Measurements from ENCODE around the gene SEMA3F. TPM values are rescaled to one million over a fixed set of nuclear protein-coding genes. Genes with fewer than 3 reads are reported as not detected.
A peak's percentile ranks its signal among the peaks of the same experiment; 100 is the strongest.

SEMA3F gene
- total RNA-seq, 3 donors from 2014 or later (not counting 1 experiment from before 2014, with no cell fraction given), result 0.16 to 1.1 (median 0.78) TPM

GRCh38 chr3:50192689-50193141 is 37.6 kb downstream of the SEMA3F start:
- Histone ChIP-seq H3K4me1 (ENCODE audit: control insufficient read depth, insufficient read depth, low read length) (peaks cover 21% of the 10 kb centered on the region), H3K9me3 (ENCODE audit: control insufficient read depth, insufficient read depth, low read length) (no peaks in the 10 kb centered on the region), H3K27ac (ENCODE audit: low read length) (no peak overlapping the region), H3K36me3 (ENCODE audit: control insufficient read depth, insufficient read depth, low read length) (no peaks in the 10 kb centered on the region), H3K4me3 (ENCODE audit: low read length) (no peak overlapping the region), H3K27me3 (ENCODE audit: control insufficient read depth, insufficient read depth, low read length) (peaks cover 12% of the 10 kb centered on the region)
- Mint-ChIP-seq H3K9me3 (no peaks in the 10 kb centered on the region), H3K4me1 (peaks cover 0 to 6% of the 10 kb centered on the region in 2 donors), H3K4me3 (no peak overlapping the region), H3K27ac (no peak overlapping the region), H3K27me3 (ENCODE audit: low read depth in 2 of 2) (peaks cover 7 to 12% of the 10 kb centered on the region in 2 donors), H3K36me3 (no peaks in the 10 kb centered on the region)
- peak; percentile 83 for TF ChIP-seq CTCF (IDR thresholded peaks at IDR 0.05)
- 15% methylated on average over 21 of the region's 21 CpGs for WGBS (ENCODE audit: insufficient coverage)
- DNase-seq, result peak; percentile 81 to 91
- ATAC-seq, result peak; percentile 54 to 69 (median 58)
- intact Hi-C loops (cut with micrococcal nuclease), result loop anchor here (1.0 kb wide), 1 partner anchor 81 kb away; no protein-coding TSS in a partner anchor

GRCh38 chr3:50193286-50193685 is 38.2 kb downstream of the SEMA3F start:
- no peaks in the 10 kb centered on the region for H3K9me3 ChIP-seq (ENCODE audit: control insufficient read depth, insufficient read depth, low read length)
- DNase-seq (no peak), ATAC-seq (no peak)
- no peaks in the 10 kb centered on the region for H3K9me3 Mint-ChIP-seq
- peaks cover 0 to 6% of the 10 kb centered on the region in 2 donors for H3K4me1 Mint-ChIP-seq
- no peaks in the 10 kb centered on the region for H3K36me3 Mint-ChIP-seq
- no peak for TF ChIP-seq CTCF (IDR thresholded peaks at IDR 0.05)
- H3K4me1 ChIP-seq (ENCODE audit: control insufficient read depth, insufficient read depth, low read length), result peaks cover 21% of the 10 kb centered on the region
- no peaks in the 10 kb centered on the region for H3K36me3 ChIP-seq (ENCODE audit: control insufficient read depth, insufficient read depth, low read length)
- no peak overlapping the region for H3K27ac Mint-ChIP-seq
- H3K4me3 ChIP-seq (ENCODE audit: low read length), result no peak overlapping the region
- H3K27ac ChIP-seq (ENCODE audit: low read length), result no peak overlapping the region
- no peak overlapping the region for H3K4me3 Mint-ChIP-seq
- H3K27me3 Mint-ChIP-seq (ENCODE audit: low read depth in 2 of 2), result peaks cover 7 to 12% of the 10 kb centered on the region in 2 donors
- 44% methylated on average over 36 of the region's 36 CpGs for WGBS (ENCODE audit: insufficient coverage)
- H3K27me3 ChIP-seq (ENCODE audit: control insufficient read depth, insufficient read depth, low read length), result peaks cover 12% of the 10 kb centered on the region
- intact Hi-C loops (cut with micrococcal nuclease), result no loop called here

- Histone ChIP-seq H3K36me3 (ENCODE audit: control insufficient read depth, insufficient read depth, low read length) (no peaks in the 10 kb centered on the region), H3K27me3 (ENCODE audit: control insufficient read depth, insufficient read depth, low read length) (peaks cover 12% of the 10 kb centered on the region), H3K4me1 (ENCODE audit: control insufficient read depth, insufficient read depth, low read length) (peaks cover 21% of the 10 kb centered on the region), H3K27ac (ENCODE audit: low read length) (no peak overlapping the region), H3K9me3 (ENCODE audit: control insufficient read depth, insufficient read depth, low read length) (no peaks in the 10 kb centered on the region), H3K4me3 (ENCODE audit: low read length) (no peak overlapping the region)
- peaks cover 0 to 6% of the 10 kb centered on the region in 2 donors for H3K4me1 Mint-ChIP-seq
- H3K9me3 Mint-ChIP-seq, result no peaks in the 10 kb centered on the region
- no peaks in the 10 kb centered on the region for H3K36me3 Mint-ChIP-seq
- H3K27me3 Mint-ChIP-seq (ENCODE audit: low read depth in 2 of 2), result peaks cover 7 to 12% of the 10 kb centered on the region in 2 donors
- ATAC-seq (no peak), DNase-seq (peak in 1 of 2 donors; percentile 21)
- 28% methylated on average over 34 of the region's 34 CpGs for WGBS (ENCODE audit: insufficient coverage)
- no peak overlapping the region for H3K27ac Mint-ChIP-seq
- H3K4me3 Mint-ChIP-seq, result no peak overlapping the region
- TF ChIP-seq CTCF (IDR thresholded peaks at IDR 0.05), result no peak
- intact Hi-C loops (cut with micrococcal nuclease), result loop anchor here (1.0 kb wide), 2 partner anchors 33 to 53 kb away; no protein-coding TSS in a partner anchor
Measured at GRCh38 chr3:50193746-50194127, 38.6 kb downstream of the SEMA3F start.

Data from natural killer cell (primary cell).